ENCODE data around the gene LGALS7B.
"Not testable (repeated sequence)": the region's sequence is repeated elsewhere in the genome, so short reads cannot be mapped to it uniquely, and the experiment has no call there.

Gene LGALS7B

DNA sequence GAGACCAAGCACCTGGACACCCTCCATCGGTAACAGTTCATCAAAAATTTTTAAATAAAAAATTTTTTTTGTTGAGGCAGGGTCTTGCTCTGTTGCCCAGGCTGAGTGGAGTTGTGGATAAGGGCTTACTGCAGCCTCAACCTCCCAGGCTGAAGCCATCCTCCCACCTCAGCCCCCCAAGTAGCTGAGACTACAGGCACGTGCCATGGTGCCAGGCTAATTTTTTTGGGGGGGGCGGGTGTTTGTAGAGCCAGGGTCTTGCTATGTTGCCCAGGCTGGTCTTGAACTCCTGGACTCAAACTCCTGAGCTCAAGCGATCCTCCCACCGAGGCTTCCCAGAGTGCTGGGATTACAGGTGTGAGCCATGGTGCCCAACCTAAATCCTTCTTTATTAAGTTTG, 4.7 kb downstream of the LGALS7B start:
- DNase-seq (ENCODE audit: low read depth in 3 of 3, low spot score in 1 of 3) = no peak

DNA sequence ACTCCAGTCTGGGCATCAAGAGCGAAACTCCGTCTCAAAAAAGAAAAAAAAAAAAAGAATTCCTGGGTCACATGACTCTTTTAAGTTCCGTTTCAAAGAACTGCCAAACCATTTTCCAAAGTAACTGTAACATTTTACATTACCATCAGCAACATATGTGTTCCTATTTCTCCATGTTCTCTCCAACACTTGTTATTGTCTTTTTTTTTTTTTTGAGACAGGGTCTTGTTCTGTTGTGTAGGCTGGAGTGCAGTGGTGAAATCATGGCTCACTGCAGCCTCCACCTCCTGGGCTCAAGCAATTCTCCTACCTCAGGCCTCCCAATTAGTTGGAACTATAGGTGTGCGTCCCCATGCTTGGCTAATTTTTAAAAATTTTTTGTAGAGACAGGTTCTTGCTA, 6.5 kb downstream of the LGALS7B start:
- no peak for DNase-seq (ENCODE audit: low read depth in 3 of 3, low spot score in 1 of 3)

DNA sequence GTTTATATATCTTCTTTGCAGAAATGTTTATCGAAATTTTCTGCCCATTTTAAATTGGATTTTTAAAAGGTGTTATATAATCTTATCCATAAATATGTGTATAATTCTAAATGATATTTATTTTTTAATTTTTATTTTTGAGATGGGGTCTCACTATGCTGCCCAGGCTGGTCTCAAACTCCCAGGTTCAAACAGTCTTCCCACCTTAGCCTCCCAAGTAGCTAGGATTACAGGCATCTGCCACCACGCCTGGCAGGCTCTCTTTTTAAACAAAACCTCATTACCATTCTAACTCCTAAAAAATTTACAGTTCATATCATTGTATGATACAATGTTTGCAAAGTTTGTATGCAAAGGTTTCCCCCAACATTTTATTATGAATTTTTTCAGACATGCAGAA, 7.2 kb downstream of the LGALS7B start:
- DNase-seq (ENCODE audit: low read depth in 3 of 3, low spot score in 1 of 3) = no peak

DNA sequence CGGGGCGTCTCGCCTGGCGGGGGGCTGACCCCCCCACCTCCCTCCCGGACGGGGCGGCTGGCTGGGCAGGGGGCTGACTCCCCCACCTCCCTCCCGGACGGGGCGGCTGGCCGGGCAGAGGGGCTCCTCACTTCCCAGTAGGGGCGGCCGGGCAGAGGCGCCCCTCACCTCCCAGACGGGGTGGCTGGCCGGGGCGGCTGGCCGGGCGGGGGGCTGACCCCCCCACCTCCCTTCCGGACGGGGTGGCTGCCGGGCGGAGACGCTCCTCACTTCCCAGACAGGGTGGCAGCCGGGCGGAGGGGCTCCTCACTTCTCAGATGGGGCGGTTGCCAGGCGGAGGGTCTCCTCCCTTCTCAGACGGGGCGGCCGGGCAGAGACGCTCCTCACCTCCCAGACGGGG, 8.8 kb downstream of the LGALS7B start:
- not testable (repeated sequence) for DNase-seq (ENCODE audit: low read depth in 3 of 3, low spot score in 1 of 3)

DNA sequence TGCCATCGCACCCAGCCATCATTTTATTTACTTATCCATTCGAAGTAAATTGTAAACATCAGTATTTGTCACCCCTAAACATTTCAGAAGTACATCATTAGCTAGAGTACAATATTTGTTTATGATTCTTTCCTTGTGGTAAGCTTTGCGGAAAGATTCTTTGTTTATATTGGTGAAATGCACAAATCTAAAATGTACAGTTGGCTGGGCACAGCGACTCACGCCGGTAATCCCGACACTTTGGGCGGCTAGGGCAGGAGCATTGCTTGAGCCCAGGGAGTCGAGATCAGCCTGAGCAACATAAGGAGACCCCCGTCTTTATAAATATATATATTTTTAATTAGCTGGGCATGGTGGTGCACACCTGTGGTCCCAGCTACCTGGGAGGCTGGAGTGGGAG, 10.1 kb downstream of the LGALS7B start:
- DNase-seq (ENCODE audit: low read depth in 3 of 3, low spot score in 1 of 3) = no peak

DNA sequence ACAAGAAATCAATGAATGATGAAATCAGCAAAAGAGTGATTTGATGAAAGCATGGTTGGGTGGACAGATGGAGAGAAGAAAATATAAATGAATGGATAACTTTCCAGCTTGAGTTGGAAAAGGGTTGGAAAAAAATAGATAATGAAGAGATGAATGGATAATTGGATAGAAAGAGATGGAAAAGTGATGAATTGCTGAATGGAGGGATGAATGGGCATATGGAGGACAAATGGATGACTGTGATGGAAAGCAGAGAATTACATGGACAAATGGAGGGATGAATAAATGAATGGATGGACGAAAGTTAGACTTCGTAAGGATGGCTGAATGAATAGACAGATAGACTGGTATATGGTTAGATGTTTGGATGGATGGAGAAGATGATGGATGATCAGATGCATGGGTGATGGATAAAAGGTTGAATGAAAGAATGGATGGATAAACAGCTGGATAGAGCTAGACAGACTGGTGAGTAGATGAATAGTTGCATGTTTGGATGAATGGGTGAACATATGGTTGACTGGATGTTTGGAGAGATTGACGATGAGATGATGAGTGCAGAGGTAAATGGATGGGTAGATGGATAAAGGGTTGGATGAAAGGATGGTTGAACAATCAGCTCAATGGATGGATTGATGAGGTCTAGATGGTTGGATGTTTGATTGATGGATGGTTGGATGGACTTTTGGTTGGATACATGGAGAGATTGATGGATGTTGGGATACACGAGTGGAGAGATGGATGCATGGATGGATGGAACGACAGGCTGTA, 11.8 kb downstream of the LGALS7B start:
- no peak for DNase-seq (ENCODE audit: low read depth in 3 of 3, low spot score in 1 of 3)

DNA sequence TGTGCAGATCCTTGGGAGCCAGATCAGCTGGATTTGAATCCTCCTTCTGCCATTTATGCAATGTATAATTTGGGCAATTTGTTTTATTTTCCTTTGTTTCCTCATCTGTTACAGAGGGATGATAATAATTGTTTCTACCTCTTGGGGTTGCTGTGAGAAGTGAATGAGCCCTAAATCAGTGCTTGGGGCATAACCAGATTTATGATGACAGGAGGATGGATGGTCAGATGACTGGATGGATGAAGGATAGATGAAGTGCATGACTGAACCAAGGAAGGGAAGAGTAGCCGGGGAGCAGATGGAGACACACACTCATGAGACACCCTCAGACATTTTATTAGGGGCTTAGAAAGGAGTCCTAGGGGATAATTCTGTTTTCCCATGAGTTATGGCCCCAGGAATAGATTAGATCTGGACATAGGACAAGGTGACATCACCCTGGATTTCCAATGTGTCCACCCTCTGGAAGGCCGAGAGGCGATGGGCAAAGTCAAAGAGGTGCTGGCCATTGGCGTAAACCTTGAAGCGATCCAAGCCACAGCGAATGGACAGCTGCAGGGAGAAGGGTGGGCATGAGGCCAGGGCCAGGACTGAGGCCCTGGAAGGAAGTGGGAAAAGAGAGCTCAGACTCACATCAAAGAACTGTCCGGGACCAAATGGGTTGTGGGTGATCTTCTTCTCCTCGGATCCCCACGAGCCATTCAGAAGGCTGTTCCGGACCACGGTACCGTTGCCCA, 12.5 kb downstream of the LGALS7B start:
- no peak for DNase-seq (ENCODE audit: low read depth in 3 of 3, low spot score in 1 of 3)

DNA sequence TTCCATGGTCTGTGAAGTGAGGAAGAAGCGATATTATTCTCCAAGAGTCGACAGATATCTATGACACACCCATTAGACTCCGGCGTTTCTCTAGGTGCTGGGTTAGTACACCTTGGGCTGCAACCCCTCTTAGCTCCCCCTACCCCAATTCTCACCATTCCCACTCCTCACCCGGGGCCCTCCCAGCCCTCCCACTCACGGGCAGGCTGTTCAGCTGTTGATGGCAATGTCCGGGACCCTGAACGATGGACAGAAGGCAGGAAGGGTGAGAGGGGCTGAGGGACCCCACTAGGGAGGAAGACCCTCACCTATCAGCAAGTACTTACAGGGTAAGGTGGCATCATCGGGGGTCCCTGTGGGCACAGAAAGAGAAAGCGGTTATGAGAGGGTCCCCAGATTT, 14.5 kb downstream of the LGALS7B start:
- DNase-seq (ENCODE audit: low read depth in 3 of 3, low spot score in 1 of 3) = no peak

DNA sequence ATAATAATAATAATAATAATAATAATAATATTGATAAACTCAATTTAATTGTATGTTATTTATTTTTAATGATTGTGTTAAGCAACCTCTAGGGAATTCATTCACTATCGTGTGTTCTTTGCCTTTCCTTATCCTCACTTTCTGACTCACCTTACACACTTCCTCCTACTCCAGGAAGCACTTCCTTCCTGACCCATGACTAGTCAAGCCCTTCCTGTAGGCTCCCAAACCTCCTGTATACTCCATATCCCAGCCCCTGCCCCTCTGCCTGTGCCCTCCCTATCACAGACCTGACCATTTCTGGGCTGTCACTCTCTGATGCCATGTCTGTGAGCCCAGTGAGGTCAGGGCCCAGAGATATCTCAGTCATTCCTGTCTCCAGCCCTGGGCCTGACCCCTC, 16.2 kb downstream of the LGALS7B start:
- no peak for DNase-seq (ENCODE audit: low read depth in 3 of 3, low spot score in 1 of 3)

DNA sequence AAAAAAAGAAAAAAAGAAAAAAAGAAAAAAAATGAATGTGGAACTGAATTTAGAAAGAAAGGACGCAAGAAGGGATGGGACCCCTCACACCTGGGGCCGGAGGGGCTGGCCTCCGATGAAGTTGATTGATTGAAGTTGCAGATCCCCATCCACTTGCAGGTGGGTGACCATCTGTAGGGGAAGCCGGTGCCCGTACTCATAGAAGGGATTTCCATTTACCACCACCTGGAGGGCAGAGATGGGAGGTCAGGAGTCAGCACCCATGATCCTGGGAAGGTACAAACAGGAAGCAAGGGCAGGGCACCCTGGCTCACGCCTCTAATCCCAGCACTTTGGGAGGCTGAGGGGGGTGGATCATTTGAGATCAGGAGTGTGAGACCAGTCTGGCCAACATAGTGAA, 17.4 kb downstream of the LGALS7B start:
- DNase-seq (ENCODE audit: low read depth in 3 of 3, low spot score in 1 of 3) = no peak

DNA sequence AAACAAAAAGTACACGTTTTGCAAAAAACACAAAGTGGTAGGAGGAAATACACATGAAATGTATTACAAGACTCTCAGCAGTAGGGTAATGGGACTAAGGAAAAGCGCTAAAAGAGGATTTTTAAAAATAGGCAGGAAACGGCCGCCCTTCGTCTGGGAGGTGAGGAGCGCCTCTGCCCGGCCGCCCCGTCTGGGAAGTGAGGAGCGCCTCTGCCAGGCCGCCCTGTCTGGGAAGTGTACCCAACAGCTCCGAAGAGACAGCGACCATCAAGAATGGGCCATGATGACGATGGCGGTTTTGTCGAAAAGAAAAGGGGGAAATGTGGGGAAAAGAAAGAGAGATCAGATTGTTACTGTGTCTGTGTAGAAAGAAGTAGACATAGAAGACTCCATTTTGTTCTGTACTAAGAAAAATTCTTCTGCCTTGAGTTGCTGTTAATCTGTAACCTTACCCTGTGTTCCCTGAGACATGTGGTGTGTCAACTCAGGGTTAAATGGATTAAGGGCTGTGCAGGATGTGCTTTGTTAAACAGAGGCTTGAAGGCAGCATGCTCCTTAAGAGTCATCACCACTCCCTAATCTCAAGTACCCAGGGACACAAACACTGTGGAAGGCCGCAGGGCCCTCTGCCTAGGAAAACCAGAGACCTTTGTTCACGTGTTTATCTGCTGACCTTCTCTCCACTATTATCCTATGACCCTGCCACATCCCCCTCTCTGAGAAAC, 18.5 kb downstream of the LGALS7B start:
- DNase-seq (ENCODE audit: low read depth in 3 of 3, low spot score in 1 of 3) = not testable (repeated sequence)

DNA sequence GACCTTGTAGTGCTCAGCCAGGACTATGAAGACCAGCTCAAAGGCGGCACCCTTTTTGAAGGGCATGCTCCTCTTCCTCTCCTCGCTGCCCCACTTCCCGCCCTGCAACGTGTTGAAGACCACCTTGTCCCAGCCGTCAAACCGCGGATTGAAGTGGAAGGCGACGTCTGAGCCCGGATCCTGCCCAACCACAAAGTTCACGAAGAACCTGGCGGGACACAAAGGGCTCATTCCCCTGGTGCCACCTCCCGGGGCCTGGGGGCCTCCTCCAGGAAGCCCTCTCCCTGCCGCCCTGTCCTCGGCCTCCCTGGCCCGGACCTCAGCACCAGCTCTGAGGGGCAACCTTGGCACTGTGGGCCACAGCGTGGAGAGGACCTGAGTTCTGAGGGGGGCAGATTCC, 19.7 kb downstream of the LGALS7B start:
- no peak for DNase-seq (ENCODE audit: low read depth in 3 of 3, low spot score in 1 of 3)

DNA sequence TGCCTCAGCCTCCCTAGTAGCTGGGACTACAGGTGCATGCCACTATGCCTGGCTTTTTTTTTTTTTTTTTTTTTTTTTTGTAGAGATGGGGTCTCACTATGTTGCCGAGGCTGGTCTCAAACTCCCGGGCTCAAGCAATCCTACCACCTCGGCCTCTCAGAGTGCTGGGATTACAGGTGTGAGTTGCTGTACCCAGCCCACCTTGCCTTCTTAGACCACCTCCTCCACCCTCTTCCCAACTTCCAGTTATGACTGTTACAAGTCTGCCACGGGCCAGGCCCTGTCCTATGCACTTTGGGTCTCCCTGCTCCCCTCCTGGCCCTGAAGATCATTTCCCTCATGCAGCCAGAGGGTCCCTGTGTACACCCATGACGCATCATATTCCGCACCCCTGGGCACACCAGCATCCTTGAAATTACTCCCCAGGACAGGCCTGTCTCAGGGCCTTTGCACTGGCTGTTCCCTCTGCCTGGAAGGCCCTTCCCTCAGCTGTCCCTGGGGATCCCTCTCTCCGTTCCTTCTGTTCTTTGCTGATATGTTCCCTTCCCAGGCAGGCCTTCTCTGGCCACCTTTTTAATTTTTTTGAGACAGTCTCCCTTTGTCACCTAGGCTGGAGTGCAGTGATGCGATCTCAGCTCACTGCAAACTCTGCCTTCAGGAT, 20.7 kb downstream of the LGALS7B start:
- no peak for DNase-seq (ENCODE audit: low read depth in 3 of 3, low spot score in 1 of 3)

DNA sequence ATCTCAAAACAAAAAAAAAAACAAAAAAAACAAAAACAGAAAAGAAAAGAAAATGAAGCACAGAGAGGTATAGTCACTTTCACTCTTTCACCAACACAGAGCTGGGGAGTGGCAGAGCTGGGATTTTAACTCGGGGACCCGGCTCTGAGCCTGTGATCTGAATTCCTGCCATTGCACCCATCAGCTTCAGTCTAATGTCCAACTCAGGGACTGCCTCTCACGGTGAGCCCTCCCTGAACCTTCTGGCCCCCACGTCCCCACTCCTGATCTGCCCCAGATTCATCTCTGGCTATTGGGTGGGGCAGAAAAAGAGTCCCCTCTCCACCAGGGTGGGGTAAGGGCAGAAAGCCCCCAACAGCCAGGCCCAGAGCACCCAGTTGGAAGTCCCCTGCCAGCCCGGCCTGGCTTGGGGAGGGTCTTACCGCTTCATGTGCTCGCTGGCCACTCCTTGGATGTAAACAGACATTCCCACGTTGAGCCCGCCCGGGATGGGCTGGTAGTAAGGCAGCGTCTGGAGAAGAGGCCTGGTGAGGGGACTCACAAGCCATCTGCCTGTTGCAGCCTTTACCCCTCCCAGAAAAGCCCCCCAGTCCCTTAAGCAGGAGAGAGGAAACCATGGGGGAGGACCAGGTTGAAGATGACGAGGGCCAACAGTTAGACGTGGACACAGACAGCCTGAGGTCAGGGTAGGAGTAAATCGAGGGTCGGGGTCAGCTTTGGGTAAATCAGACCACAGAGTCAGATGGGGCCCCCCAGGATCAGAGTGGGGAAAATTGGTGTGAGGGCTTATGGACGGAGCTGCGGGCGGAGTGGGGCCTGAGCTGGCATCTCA, 23.2 kb downstream of the LGALS7B start:
- no peak for DNase-seq (ENCODE audit: low read depth in 3 of 3, low spot score in 1 of 3)

DNA sequence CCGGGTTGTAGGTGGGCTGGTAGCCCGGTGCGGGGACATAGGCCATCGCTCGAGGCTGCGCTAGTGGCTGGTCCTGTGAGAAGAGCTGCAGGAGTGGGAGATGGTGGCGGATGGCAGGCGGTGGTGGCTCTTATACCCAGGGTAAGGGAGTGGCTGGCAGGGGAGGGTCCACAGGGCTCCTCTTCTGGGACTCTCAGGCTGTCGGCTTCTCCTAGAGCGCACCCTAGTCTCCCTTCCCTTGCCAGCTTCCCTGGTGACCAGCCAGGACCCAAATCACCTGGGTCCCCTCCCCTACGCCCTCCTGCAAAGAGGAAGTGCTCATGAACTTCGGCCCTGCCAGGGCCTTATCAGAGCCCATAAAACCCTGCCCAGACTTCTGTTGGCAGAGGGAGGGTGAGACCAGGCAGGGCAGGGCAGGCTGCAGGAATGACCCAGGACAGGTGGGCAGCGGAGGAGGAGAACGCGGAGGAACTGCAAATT, 23.9 kb downstream of the LGALS7B start, which contains the start of gene LGALS4:
Gene LGALS4 (minus strand): TSS at position 105 of the 480 bp plus-strand sequence. CDS start 59 bp downstream, at position 46.
- no peak for DNase-seq (ENCODE audit: low read depth in 3 of 3, low spot score in 1 of 3)

DNA sequence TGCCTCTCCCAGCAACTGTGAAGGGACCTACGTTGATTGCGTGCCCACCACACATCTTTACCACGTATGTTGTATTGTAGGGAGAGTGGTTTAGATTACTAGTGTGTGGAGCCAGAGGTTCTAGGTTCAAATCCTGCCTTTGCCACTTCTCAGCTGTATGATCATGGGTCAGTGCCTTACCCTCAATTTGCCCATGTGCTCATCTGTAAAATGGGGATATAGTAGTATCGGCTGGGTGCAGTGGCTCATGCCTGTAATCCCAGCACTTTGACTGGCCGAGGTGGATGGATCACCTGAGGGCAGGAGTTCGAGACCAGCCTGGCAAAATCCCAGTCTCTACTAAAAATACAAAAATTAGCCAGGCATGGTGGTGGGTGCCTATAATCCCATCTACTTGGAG, 24.3 kb downstream of the LGALS7B start:
- DNase-seq (ENCODE audit: low read depth in 3 of 3, low spot score in 1 of 3) = no peak

DNA sequence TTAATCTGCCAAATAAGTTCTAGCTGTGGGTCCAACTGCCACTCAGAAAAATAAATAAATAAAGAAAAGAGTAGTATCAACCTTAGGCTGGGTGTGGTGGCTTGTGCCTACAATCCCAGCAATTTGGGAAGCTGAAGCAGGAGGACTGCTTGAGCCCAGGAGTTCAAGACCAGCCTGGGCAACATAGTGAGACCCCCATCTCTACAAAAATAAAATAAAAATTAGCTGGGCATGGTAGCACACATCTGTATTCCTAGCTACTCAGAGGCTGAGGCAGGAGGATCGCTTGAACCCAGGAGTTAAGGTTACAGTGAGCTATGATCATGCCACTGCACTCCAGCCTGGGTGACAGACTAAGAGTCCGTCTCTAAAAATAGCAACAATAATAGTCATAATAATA, 24.9 kb downstream of the LGALS7B start:
- DNase-seq (ENCODE audit: low read depth in 3 of 3, low spot score in 1 of 3) = not testable (repeated sequence)

DNA sequence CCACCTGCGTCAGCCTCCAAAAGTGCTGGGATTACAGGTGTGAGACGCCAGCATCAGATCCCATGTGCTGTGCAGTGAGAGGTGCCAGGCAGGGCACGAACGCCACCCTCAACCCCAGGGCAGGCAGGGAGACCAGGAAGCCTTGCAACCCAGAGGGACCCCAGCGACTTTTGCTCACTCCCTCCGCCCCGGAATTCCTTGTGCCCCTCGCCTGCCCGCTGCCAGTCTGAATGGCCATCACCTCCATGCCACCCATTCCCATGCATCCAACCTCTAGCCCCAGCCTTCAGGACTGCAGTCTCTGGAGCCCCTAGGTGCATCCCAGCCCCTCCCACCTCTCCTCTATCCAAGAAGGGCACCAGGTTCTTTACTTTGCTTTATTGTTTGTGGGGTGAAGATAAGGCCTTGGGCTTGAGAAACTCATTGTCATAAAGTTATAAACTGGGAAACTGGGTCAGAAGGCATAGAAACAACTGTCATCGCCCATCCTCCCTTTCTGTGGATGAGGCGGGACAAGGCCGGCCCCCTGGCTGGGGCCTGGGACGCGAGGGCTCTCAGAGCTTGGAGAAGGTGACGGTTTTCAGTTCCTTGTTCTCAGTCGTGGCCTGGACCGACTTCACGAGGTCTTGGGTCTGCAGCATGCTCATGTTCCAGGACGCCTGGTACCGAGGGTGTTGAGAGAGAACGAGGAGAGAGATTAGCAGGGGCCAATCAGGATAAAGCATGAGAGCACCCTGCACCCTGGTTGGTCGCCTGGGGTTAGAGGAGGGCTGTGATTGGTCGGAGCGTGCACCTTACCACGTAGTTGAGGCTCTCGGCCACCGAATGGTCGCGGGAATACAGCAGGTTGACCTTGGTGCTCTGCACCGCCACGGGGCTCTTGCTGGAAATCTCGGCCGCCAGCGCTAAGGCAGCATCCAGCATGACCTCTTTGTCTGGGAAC, 26.3 kb downstream of the LGALS7B start:
- no peak for DNase-seq (ENCODE audit: low read depth in 3 of 3, low spot score in 1 of 3)

DNA sequence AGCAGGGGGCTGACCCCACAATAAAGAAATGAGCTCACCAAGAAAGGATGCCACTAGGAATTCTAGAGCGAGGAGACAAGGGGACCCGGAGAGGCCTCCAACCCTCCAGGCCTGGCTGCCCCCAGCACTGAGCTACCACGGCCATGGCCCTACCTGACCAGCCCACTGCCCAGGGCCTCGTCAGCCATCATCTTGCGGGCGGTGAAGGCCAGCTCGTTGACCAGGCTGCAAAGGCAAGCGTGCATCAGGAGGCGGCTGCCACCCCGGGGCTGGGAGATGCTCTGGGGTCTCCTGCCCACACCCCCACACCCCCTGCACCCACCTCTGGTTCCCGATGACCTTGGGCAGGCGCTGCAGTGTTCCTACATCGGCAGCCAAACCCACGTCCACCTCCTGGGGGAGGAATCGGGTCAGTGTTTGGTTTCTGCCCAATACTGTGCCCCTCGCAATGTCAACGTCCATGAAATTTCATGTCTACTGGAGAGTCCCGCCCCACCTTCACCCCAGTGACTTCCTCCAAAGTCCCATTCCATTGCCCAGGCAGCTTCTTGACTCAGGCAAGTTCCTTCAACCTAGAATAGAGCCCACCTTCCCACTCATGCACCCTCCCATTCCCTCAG, 27.2 kb downstream of the LGALS7B start:
- DNase-seq (ENCODE audit: low read depth in 3 of 3, low spot score in 1 of 3) = no peak

Measured in stimulated activated CD4-positive, alpha-beta T cell treated with anti-CD3 and anti-CD28 coated beads, TNF-alpha, amount 100 ng/mL, for 1 hour (primary cell).